Measurements from ENCODE around the gene COLEC11.

DNA sequence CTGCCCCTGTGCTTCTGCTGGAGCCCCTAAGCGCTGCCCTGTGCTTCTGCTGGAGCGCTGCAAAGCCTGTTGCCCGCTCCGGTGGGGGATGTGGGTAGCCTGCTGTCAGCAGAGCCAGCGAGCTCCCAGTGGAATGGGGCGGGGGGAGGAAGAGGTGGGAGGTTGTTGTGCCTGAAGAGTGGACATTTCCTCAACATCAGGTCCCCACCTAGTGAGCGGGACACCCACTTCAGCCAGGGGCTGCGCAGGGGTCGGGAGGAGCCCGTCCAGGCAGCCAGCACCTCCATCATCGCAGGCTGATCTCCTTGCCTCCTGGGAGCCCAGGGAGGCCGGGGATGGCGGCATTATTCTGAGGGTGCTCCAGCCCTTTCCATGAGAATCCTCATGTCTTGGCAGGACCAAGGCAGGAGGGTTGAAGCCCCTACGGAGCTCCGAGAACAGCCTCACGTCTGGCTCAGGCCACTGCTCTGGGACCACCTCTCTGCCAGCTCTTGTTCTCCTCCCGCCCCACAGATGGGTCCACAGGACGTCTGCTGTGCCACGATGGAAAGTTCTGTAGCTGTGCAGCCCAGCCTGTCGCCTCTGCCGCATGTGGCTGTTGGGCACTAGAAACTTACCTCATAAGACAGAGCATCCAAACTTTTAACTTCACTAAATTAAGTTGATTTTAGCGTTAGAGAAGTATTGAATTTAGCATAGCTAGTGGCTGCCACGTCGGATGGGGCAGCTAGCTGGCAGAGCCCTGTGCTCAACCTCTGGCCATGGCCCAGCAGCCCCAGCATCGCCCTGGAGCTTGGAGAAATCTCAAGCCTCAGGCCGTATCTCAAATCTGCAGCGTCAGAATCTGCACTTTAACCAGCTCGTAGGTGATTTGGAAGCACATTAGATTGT, 61.2 kb downstream of the COLEC11 start:
- TF ChIP-seq, protein P1, sequence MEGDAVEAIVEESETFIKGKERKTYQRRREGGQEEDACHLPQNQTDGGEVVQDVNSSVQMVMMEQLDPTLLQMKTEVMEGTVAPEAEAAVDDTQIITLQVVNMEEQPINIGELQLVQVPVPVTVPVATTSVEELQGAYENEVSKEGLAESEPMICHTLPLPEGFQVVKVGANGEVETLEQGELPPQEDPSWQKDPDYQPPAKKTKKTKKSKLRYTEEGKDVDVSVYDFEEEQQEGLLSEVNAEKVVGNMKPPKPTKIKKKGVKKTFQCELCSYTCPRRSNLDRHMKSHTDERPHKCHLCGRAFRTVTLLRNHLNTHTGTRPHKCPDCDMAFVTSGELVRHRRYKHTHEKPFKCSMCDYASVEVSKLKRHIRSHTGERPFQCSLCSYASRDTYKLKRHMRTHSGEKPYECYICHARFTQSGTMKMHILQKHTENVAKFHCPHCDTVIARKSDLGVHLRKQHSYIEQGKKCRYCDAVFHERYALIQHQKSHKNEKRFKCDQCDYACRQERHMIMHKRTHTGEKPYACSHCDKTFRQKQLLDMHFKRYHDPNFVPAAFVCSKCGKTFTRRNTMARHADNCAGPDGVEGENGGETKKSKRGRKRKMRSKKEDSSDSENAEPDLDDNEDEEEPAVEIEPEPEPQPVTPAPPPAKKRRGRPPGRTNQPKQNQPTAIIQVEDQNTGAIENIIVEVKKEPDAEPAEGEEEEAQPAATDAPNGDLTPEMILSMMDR (IDR thresholded peaks at IDR 0.05): no peak
- no peak for TF ChIP-seq POLR2A (IDR thresholded peaks at IDR 0.05)
